ENCODE results near the gene VDR.
A peak's percentile ranks its signal among the peaks of the same experiment; 100 is the strongest.
"Not testable (repeated sequence)": the region's sequence is repeated elsewhere in the genome, so short reads cannot be mapped to it uniquely, and the experiment has no call there.

The VDR gene

GRCh38 chr12:47846294-47846996 lies 58.3 kb downstream of the VDR start:
- DNase-seq (ENCODE audit: low spot score), result no peak

GRCh38 chr12:47845081-47845480 lies 59.7 kb downstream of the VDR start:
- no peak for DNase-seq (ENCODE audit: low spot score)

- DNase-seq (ENCODE audit: low spot score), result no peak
Measured at GRCh38 chr12:47844264-47845019, 60.4 kb downstream of the VDR start.

- no peak for DNase-seq (ENCODE audit: low spot score)
Measured at GRCh38 chr12:47843226-47843980, 61.4 kb downstream of the VDR start.

GRCh38 chr12:47842543-47842942 lies 62.3 kb downstream of the VDR start:
- not testable (repeated sequence) for DNase-seq (ENCODE audit: low spot score)

- DNase-seq (ENCODE audit: low spot score), result no peak
Measured at GRCh38 chr12:47841910-47842309, 62.9 kb downstream of the VDR start.

- DNase-seq (ENCODE audit: low spot score), result no peak
Measured at GRCh38 chr12:47841501-47841900, 63.3 kb downstream of the VDR start.

- no peak for DNase-seq (ENCODE audit: low spot score)
Measured at GRCh38 chr12:47840571-47840970, 64.2 kb downstream of the VDR start.

- no peak for DNase-seq (ENCODE audit: low spot score)
Measured at GRCh38 chr12:47839214-47839876, 65.4 kb downstream of the VDR start.

GRCh38 chr12:47838286-47838931 lies 66.4 kb downstream of the VDR start:
- no peak for DNase-seq (ENCODE audit: low spot score)

- peak; percentile 75 for DNase-seq (ENCODE audit: low spot score)
Measured at GRCh38 chr12:47837190-47838171, 67.3 kb downstream of the VDR start.

- DNase-seq (ENCODE audit: low spot score), result peak; percentile 69
Measured at GRCh38 chr12:47835831-47836155, 69.0 kb downstream of the VDR start.

- no peak for DNase-seq (ENCODE audit: low spot score)
Measured at GRCh38 chr12:47835006-47835830, 69.6 kb downstream of the VDR start.

GRCh38 chr12:47834199-47834903 lies 70.4 kb downstream of the VDR start:
- DNase-seq (ENCODE audit: low spot score), result no peak

GRCh38 chr12:47833591-47834012 lies 71.2 kb downstream of the VDR start:
- DNase-seq (ENCODE audit: low spot score), result no peak

GRCh38 chr12:47832263-47832933 lies 72.4 kb downstream of the VDR start:
- no peak for DNase-seq (ENCODE audit: low spot score)

GRCh38 chr12:47829584-47829983 lies 75.2 kb downstream of the VDR start:
- no peak for DNase-seq (ENCODE audit: low spot score)

GRCh38 chr12:47828976-47829482 lies 75.8 kb downstream of the VDR start:
- DNase-seq (ENCODE audit: low spot score), result peak; percentile 75

Measured in SW480 (cell line).